Transverse colon (tissue), 3 donors: Measurements from ENCODE around the gene SLC25A29.

Source experiments
- EP300 ChIP-seq: sonication (generic); formaldehyde crosslinking; IDR thresholded peaks from one replicate; pipeline ENCODE4 v1.6.1; 2017; ENCODE audit warnings: antibody characterized with exemption, low read depth
- POLR2A ChIP-seq: fragments of 450-650 bp; IDR thresholded peaks from one replicate; pipeline ENCODE4 v1.6.1; 2016; ENCODE audit warnings: antibody characterized with exemption, mild to moderate bottlenecking, moderate library complexity
- TF ChIP-seq, protein P1 (sequence below), 5 experiments: fragments of 200-600 bp in 3 of 5; fragments of 450-650 bp in 2 of 5; sonication (generic) in 3 of 5; IDR thresholded peaks; 1 replicate in 2 of 5; 2 replicates in 3 of 5; pipeline ENCODE4 v1.5.1; 2016 to 2017; ENCODE audit warnings: antibody characterized with exemption in 5 of 5, inconsistent platforms in 3 of 5, mild to moderate bottlenecking in 2 of 5, moderate library complexity in 1 of 5

DNA sequence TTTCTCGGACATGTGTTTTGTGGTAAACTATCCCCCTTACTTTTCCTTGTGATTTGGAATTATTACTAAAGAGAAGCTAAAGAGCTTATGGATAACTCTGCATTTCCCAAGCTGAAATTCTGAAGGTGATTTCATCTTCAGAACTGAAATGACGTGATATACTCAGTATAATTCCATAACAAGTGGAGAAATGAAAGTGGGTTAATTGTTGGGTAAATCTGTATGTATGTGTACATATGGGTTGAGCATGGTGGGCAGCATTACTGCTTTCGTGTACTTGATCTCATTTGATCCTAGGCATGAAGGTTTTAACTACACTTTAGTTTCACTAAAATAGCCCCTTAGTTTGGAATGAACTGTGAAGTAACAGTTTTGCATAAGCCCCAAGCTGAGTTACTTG, 63.2 kb downstream of the SLC25A29 start:
- TF ChIP-seq, protein P1, sequence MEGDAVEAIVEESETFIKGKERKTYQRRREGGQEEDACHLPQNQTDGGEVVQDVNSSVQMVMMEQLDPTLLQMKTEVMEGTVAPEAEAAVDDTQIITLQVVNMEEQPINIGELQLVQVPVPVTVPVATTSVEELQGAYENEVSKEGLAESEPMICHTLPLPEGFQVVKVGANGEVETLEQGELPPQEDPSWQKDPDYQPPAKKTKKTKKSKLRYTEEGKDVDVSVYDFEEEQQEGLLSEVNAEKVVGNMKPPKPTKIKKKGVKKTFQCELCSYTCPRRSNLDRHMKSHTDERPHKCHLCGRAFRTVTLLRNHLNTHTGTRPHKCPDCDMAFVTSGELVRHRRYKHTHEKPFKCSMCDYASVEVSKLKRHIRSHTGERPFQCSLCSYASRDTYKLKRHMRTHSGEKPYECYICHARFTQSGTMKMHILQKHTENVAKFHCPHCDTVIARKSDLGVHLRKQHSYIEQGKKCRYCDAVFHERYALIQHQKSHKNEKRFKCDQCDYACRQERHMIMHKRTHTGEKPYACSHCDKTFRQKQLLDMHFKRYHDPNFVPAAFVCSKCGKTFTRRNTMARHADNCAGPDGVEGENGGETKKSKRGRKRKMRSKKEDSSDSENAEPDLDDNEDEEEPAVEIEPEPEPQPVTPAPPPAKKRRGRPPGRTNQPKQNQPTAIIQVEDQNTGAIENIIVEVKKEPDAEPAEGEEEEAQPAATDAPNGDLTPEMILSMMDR (IDR thresholded peaks at IDR 0.05): no peak
- no peak for TF ChIP-seq EP300
- TF ChIP-seq POLR2A: no peak
